Esophagus mucosa (tissue), 1 donor: Measurements from ENCODE around the gene ZBTB20. TPM values are rescaled to one million over a fixed set of nuclear protein-coding genes. Genes with fewer than 3 reads are reported as not detected.
"Not testable (repeated sequence)": the region's sequence is repeated elsewhere in the genome, so short reads cannot be mapped to it uniquely, and the experiment has no call there.

Experiments
- ATAC-seq: fragments of 200-7000 bp; cut with Tn5 transposase; one replicate; pipeline ENCODE4 v1.9.1; 2020
- total RNA-seq: library from RNA; stranded (reverse); gene quantifications from one replicate; pipeline ENCODE4 v1.2.4, GENCODE V29; 2023
- donor health status: DM: yes; HTN: yes; CAD: no.

ZBTB20 gene
- total RNA-seq, 1 donor from 2014 or later, result 7.3 TPM

DNA sequence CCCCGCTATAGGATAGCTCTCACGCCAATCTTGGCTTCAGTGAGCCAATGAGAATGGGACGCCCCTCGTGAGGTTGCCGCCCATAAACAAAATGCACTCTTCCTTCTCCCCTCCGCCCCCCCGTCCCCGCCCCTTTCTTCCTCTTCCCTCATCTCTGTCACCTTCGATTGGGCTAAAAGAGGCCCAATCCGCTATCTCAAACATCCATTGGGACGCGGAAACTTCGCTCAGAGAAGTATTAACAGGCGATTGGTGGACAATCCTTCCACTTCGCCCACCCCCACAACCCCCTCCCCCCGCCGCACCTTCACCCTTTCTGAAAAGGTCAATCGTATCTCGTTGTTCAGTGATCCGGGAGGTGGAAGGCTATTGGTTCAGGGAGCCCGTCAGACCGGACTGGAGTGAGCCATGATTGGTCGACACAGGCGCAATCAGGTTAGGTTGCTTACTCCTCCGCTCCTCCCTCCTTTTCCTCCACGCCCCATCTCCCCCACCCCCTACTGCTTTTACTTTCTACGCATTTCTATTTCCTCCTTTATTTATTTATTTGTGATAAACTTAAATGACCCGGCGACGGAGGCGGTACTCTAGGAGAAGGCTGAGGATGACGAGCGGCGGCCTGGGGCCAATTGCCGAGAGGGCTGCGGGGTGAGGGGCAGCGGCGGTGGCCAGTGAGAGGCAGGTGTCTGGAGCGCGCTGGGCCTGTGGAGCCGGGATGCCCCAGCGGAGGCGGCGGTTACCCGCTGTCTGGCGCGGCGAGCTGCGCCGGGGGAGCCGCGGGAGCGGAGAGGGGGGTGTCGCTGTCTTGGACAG, 447 bp upstream of the ZBTB20 start:
- ATAC-seq, result peak; percentile 95

DNA sequence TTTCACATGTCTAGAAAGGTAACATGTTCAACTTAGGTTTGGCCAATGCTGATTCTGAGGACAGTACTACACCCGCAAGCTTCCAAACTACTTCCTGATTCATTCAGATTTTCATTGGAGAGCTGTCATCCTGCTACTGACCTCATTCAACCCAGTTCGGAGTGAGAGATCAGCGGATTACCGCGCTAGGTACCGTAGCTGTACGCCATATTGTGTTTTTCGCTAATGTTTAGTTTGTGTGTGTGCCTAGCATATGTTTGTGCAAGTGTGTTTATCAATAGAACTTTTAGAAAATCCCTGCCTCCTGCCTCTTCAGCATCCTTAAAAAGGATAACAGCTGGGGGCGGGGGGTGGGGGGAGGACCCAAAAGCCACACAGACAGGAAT, 1.1 kb downstream of the ZBTB20 start:
- peak; percentile 13 for ATAC-seq

DNA sequence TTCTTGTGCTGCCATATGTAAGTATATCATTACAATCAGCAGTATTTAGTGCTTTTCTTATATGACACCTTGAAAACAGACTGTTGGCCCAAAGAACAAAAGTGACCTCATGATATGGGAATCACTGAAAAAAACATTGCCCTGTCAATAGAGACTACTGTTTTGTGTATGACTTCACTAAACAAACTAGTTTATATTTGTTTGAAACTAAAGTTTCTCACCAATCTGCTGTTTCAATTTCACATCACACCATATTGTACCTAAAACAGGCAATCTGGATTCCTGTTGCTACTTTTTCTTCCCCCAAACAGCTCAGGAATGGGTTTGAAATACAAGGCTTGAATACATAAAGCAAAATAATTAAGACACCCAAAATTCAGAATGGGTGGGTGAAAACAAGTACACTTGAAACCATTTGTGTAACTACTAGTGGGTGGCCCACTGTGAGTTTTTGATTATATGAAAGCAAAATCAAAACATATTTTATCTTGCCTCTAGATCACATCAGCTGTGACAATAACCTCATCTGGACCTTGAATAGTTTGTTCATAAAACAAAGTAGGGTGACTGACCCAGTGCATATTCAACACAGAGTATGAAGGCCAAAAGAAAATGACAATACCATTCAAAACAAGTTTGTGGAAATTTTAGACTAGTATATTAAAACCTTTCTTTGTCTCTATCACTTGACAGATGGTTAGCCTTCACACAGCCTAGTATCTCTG, 5.9 kb downstream of the ZBTB20 start:
- ATAC-seq, result no peak

DNA sequence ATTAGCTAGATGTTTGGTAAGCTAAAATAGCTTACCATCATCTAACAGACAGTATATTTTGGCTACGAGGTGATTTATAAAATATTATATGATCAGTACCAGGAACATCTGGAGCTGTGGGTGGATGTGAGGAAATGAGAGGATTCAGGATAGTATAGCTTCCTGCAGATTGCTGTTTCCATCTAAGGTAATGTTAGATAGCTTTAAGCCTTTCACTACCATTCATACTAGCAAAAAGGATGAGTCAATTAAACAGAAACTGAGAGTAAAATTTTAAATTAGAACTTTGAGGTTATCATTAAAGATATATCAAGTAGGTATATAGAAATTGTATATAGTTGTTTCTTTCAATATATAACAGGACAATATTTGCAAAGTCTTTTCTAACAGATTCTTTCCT, 8.0 kb downstream of the ZBTB20 start:
- no peak for ATAC-seq

DNA sequence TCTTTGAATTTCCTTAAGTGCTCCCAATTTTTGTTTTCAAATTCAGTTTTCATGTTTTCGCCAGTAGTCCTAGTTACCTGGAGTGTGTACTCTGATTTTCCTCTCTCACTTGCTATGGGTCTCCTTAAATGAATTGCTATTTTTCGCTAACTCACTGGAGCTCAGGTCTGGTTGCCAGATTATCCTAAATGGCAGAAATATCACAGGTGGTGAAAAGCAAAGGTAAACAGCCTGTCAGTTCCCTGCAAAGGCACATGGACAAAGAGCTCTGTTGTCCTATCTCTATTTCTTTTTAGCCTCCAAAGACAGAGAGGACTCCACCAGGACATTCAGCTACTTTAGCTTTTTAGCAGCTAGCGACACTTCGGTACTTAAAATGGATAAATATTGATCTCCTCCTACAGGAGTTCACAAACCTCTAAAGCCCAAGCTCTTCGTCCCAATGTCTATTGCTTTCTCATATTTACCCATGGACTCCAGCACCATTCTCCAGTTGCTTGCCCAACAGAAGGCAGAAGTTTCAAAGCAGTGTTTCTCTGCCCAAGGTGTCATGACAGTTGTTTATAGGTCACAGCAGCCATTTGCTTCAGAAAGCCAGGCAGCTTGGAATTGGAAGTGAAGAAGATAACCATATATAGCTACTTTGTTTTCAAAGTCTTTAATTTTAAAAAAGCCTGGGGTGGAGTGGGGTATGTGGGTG, 12.3 kb downstream of the ZBTB20 start:
- no peak for ATAC-seq

- no peak for ATAC-seq
Observed at GRCh38 chr3:115127208-115127607, 19.9 kb downstream of the ZBTB20 start.

GRCh38 chr3:115120597-115120996, 26.5 kb downstream of the ZBTB20 start:
- no peak for ATAC-seq

- no peak for ATAC-seq
Observed at GRCh38 chr3:115113367-115113766, 33.7 kb downstream of the ZBTB20 start.

- no peak for ATAC-seq
Observed at GRCh38 chr3:115111632-115112031, 35.5 kb downstream of the ZBTB20 start.

- ATAC-seq, result no peak
Observed at GRCh38 chr3:115110830-115111229, 36.3 kb downstream of the ZBTB20 start.

GRCh38 chr3:115110066-115110465, 37.0 kb downstream of the ZBTB20 start:
- ATAC-seq, result not testable (repeated sequence)

GRCh38 chr3:115108614-115109013, 38.5 kb downstream of the ZBTB20 start:
- no peak for ATAC-seq

DNA sequence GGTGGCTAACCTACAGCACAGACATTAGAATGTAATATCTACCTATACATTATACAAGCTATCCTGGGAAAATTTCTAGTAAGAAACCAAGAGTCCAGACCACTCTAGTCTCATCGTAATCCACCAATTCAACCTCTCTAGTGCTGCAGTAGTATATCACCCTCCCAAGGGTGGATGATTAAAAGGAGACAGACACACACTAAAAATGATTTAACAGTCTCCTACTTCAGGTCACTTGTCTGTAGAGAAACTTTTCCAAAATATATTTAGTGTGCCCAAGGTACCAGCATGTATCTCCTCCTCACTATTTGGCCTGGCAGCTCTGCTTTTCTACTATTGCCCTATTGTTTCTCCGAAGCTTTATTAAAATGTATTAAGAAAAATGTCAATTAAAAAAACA, 45.0 kb downstream of the ZBTB20 start:
- no peak for ATAC-seq

- no peak for ATAC-seq
Observed at GRCh38 chr3:115100806-115101205, 46.3 kb downstream of the ZBTB20 start.

DNA sequence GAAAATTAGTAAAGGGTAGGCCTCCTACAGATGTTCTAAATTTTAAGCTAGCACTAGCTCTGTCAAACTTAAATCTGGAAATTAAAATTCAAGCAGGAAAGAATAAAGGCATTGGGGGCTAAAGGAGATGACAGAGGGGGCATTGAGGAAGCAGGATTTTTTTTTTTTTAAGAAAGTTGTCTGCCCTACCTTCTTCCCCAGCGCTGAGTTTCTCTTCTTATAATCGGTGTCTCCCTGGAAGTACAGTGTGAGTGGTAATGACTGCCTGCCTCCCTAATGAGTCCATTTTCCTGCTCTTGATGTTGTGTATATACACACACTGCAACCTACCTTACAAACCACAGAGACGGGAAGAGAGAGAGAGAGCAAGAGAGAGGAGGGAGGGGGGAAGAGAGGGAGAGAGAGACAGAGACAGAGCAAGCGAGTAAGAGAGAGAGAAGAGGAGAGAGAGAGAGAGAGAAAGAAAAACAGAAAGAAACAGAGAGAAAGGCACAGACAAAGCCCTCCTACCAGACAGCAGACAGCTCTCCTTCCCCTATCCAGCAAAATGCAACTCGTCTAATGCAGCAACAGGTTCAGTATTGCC, 47.0 kb downstream of the ZBTB20 start:
- ATAC-seq, result peak; percentile 58

DNA sequence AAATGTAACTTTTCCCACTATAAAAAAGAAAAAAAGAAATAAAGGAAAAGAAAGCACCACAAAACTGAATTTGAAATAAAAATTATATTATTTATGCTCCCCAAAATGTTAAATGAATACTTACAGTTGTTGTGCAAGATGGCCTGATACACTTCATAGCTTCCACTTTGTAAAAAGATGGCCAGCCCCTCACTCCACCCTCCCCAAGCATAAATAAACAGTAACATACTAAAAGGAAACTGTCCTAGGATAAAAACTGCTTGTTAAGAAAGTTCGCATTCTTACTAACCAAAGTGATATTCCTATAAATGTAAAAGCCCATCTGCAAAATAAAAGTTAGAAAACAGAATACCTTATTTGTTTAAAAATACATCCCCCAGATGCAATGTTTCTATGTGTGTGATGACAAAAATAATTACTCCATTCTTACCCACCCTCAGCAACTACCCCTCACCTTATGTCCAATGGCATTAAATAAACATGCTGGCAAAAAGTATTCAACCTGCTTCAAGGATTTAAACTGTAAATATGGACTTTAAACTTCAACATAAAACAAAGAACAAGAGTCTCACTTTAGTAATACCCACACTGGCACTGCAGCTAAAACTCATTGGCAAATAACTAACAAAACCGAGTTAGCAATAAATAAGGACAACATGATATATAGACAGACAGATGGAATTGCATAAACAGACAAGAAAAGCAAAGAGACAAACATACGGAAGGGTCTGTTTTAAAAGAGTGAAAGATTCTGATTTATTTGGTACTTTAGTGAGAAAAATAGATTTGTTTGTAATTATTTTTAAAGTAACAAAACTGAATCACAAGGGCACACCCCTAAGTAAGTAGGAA, 47.7 kb downstream of the ZBTB20 start:
- no peak for ATAC-seq

DNA sequence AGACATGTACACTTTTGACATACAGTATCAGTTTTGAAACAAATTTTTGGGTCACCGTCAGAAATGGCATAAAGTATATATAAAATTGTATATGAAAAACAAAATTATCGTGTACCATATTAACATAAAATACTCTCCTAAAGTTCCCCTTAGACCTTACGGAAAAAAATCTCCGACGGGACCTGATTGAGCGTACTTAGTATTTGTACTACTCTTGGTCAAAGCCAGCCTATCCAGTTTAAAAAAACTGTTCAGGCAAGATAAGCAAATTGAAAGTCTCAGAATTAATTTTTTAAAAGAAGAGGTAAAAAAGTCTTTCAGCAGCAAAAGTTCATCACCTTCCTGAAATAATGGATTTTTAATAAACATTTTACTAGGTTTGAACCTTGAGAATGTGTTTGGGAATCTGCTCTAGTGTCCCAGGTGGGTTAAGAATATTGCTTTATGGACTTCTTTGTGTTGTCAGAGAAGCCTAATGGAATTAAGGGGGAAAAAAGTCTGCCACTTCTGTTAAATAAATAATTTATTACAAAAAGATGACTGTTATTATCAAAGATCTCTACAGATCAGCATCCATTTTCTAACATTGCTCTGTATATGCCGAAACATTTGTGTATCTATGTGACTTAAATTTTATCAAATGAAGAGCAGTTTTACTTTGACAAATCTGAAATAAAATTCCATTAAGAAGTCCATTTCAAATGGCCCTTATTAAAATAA, 48.6 kb downstream of the ZBTB20 start:
- no peak for ATAC-seq

GRCh38 chr3:115095236-115095635, 51.9 kb downstream of the ZBTB20 start:
- no peak for ATAC-seq

DNA sequence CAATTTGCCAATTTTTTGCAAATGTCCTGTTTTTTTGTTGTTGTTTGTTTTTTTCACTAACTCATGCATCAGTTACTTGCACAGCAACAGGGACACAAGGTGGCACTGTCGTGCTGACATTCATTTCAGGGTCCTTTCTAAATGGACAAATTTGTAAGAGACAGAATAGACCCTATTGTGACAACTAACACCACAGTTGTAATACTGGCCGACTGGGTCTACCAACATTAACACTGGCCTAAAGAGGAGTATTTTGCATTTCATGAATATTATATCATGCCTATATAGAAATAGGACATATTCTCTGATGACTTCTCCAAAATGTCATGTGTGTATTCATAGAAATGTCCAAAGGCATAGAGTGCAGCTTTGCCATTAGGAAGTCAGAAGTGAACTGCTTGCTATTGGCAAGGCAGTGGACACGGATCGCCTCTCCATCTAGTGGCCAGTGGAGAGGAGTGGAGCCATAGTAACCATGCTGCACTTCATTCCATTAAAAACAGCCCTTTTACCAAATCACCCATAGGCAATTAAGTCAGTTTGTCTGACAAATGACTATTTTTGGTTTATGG, 54.8 kb downstream of the ZBTB20 start:
- peak; percentile 57 for ATAC-seq

- no peak for ATAC-seq
Observed at GRCh38 chr3:115090712-115091111, 56.4 kb downstream of the ZBTB20 start.

DNA sequence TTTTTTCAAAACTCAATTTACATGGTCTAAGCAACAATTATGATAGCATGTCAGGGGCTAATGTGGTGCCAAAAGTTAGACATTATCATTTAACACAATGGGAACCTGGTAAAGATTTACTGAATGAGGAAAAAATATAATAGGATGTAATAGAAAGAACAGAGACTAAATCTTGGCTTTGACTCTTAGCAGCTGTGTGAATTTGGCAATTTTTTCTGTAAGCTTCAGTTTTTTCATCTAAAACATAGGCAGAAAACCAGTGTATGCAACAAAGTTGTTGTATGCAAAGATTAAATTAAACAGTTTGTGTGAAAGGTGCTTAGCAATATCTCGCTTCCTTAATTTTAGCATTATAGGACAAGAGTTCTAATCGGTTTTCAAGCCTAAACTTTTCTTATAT, 57.6 kb downstream of the ZBTB20 start:
- no peak for ATAC-seq
